GM12878 (cell line): ENCODE data around the gene ZNF576. TPM values are rescaled to one million over a fixed set of nuclear protein-coding genes. Genes with fewer than 3 reads are reported as not detected.

Experiments
- ATAC-seq: fragments of 200-7000 bp; cut with Tn5 transposase; 3 replicates; pipeline ENCODE4 v1.9.1; 2020; ENCODE audit warnings: mild to moderate bottlenecking, moderate library complexity
- BruUV-seq: library from RNA; stranded (reverse); fragments of 400-500 nt; replicated peaks from 2 replicates; lab custom pipeline; 2021; lab: Mats Ljungman, UMichigan
- CTCF ChIA-PET: fragments of 300-600 bp; sonication (Branson Sonifier 250); formaldehyde crosslinking; extraction: SDS; loops from one replicate; lab custom pipeline; 2021; ENCODE audit warnings: inconsistent platforms; lab: Yijun Ruan, JAX
- POLR2A ChIA-PET: fragments of 350-600 bp; formaldehyde crosslinking; extraction: SDS; loops from one replicate; lab custom pipeline; 2021; ENCODE audit warnings: inconsistent platforms; lab: Charles Lee
- RAD21 ChIA-PET: fragments of 300-600 bp; sonication (Branson Sonifier 250); formaldehyde crosslinking; loops from one replicate; lab custom pipeline; 2023; ENCODE audit warnings: antibody characterized with exemption; ENCODE audit not compliant: unreplicated experiment; lab: Charles Lee
- SMC1A ChIA-PET: fragments of 300-600 bp; sonication (Branson Sonifier 250); formaldehyde crosslinking; loops from one replicate; lab custom pipeline; 2023; ENCODE audit not compliant: unreplicated experiment, uncharacterized antibody; lab: Charles Lee
- DNase-seq: peaks from one replicate; pipeline ENCODE4 v3.0.0-alpha.2; 2011; ENCODE audit warnings: low read depth, low spot score
- FAIRE-seq: peaks from 3 replicates; lab custom pipeline; 2011; peaks lifted over from hg19 to GRCh38; lab: Jason Lieb, UNC
- H2AFZ ChIP-seq: 2 replicates; pipeline ENCODE4 v1.6.0; 2011; ENCODE audit warnings: low read depth, low read length, control low read depth; ENCODE audit not compliant: control insufficient read depth
- H3K27ac ChIP-seq: 2 replicates; pipeline ENCODE4 v1.5.1; 2011; ENCODE audit warnings: control low read depth; ENCODE audit not compliant: control insufficient read depth, insufficient read depth
- H3K27me3 ChIP-seq, 2 experiments: replicated peaks in 1 of 2; 2 replicates each; pipeline versions ENCODE4 v1.6.0 to v1.6.1; 2011; ENCODE audit warnings: low read length in 1 of 2; ENCODE audit not compliant: control insufficient read depth in 2 of 2, insufficient read depth in 2 of 2
- H3K36me3 ChIP-seq, 2 experiments: 2 replicates each; pipeline ENCODE4 v1.5.1; 2011; ENCODE audit warnings: low read length in 1 of 2; ENCODE audit not compliant: control insufficient read depth in 2 of 2, insufficient read depth in 2 of 2
- H3K4me1 ChIP-seq: 2 replicates; pipeline ENCODE4 v1.6.1; 2011; ENCODE audit warnings: mild to moderate bottlenecking, low read length, moderate library complexity, mixed read lengths; ENCODE audit not compliant: control insufficient read depth, insufficient read depth
- H3K4me2 ChIP-seq: 2 replicates; pipeline ENCODE4 v1.6.0; 2011; ENCODE audit warnings: control low read depth; ENCODE audit not compliant: control insufficient read depth, insufficient read depth
- H3K4me3 ChIP-seq: fragments of 200-600 bp; sonication (generic); 2 replicates; pipeline ENCODE4 v1.5.1; 2016
- H3K79me2 ChIP-seq: 2 replicates; pipeline ENCODE4 v1.6.0; 2011; ENCODE audit warnings: low read length; ENCODE audit not compliant: control insufficient read depth, insufficient read depth
- H3K9ac ChIP-seq: 2 replicates; pipeline ENCODE4 v1.8.0; 2011; ENCODE audit warnings: low read length, control low read depth, mixed read lengths; ENCODE audit not compliant: control insufficient read depth, insufficient read depth
- H3K9me3 ChIP-seq: replicated peaks from 3 replicates; pipeline ENCODE4 v1.5.1; 2011; ENCODE audit warnings: mild to moderate bottlenecking, low read length; ENCODE audit not compliant: control insufficient read depth, insufficient read depth
- H4K20me1 ChIP-seq: 2 replicates; pipeline ENCODE4 v1.6.0; 2011; ENCODE audit not compliant: control insufficient read depth, insufficient read depth
- BMI1 ChIP-seq: fragments of 450-650 bp; IDR thresholded peaks from 2 replicates; pipeline ENCODE4 v1.6.1; 2016; ENCODE audit warnings: mild to moderate bottlenecking, moderate library complexity, borderline replicate concordance
- EED ChIP-seq: sonication (generic); IDR thresholded peaks from 2 replicates; pipeline ENCODE4 v1.6.1; 2016; ENCODE audit warnings: antibody characterized with exemption, low read depth
- GATAD2B ChIP-seq: fragments of 450-650 bp; conservative IDR thresholded peaks from 2 replicates; pipeline ENCODE4 v1.6.1; 2017; ENCODE audit warnings: low read depth, mild to moderate bottlenecking, moderate library complexity
- IKZF2 ChIP-seq, 2 experiments: fragments of 450-650 bp; IDR thresholded peaks; 2 replicates each; pipeline ENCODE4 v1.6.1; 2017; ENCODE audit warnings: mild to moderate bottlenecking in 2 of 2, moderate library complexity in 2 of 2
- NR2C1 ChIP-seq: fragments of 450-650 bp; IDR thresholded peaks from 2 replicates; pipeline ENCODE4 v1.6.1; 2017; ENCODE audit warnings: antibody characterized with exemption, mild to moderate bottlenecking, moderate library complexity
- RUNX3 ChIP-seq: IDR thresholded peaks from 2 replicates; pipeline ENCODE4 v1.6.1; 2012; ENCODE audit warnings: low read length, inconsistent platforms
- SMAD1 ChIP-seq: fragments of 450-650 bp; IDR thresholded peaks from 2 replicates; pipeline ENCODE4 v1.6.1; 2018; ENCODE audit warnings: mild to moderate bottlenecking, low read depth; ENCODE audit not compliant: partially characterized antibody
- TCF7 ChIP-seq: IDR thresholded peaks from 2 replicates; pipeline ENCODE4 v1.6.1; 2014; ENCODE audit warnings: antibody characterized with exemption, borderline replicate concordance
- USF2 ChIP-seq: IDR thresholded peaks from 2 replicates; pipeline ENCODE4 v1.6.1; 2011; ENCODE audit warnings: low read depth, low read length, improper control_type of control experiment, borderline replicate concordance
- ZBED1 ChIP-seq: IDR thresholded peaks from 2 replicates; pipeline ENCODE4 v1.6.1; 2016; ENCODE audit warnings: borderline replicate concordance
- ZBTB11 ChIP-seq: fragments of 450-650 bp; formaldehyde crosslinking; IDR thresholded peaks from 2 replicates; pipeline ENCODE4 v1.5.0; 2022; ENCODE audit warnings: mild to moderate bottlenecking, missing genetic modification characterization
- ZZZ3 ChIP-seq: IDR thresholded peaks from 2 replicates; pipeline ENCODE4 v1.6.1; 2011; ENCODE audit warnings: low read depth; ENCODE audit not compliant: control insufficient read depth, insufficient read length
- WGBS: methylation state at CpG from one replicate; pipeline ENCODE4 v1.1.6; 2016; ENCODE audit warnings: low lambda C conversion rate; ENCODE audit not compliant: insufficient replicate concordance, insufficient coverage; ENCODE audit errors: missing lambda C conversion rate; 5-methylcytosine and 5-hydroxymethylcytosine counted together
- in situ Hi-C: fragments of 300-500 bp; cut with MboI; formaldehyde crosslinking; loops from 9 replicates; pipeline ENCODE4 v1.14.3; 2018; ENCODE audit warnings: mixed read lengths
- intact Hi-C: fragments of 100-400 bp; cut with micrococcal nuclease; formaldehyde crosslinking; loops from one replicate; pipeline ENCODE4 v1.14.2; 2022; ENCODE audit not compliant: unreplicated experiment
- polyA plus RNA-seq, 11 experiments: library from polyadenylated mRNA; depleted of rRNA in 4 of 11; unstranded in 6 of 11; stranded (reverse) in 5 of 11; fragments of >200 nt; fragmentation: Nextera tagmentation in 4 of 11; fragmentation: Illumina TruSeq in 1 of 11; extraction: Ambion mirVana in 4 of 11; extraction: Trizol in 1 of 11; gene quantifications; 1 replicate in 1 of 11; 2 replicates in 10 of 11; pipeline versions ENCODE4 v1.2.1 to v1.2.3, GENCODE V29; 2011 to 2016; ENCODE audit warnings: inconsistent platforms in 2 of 11, missing spikeins in 2 of 11, low read depth in 1 of 11
- total RNA-seq, 4 experiments: library from RNA; depleted of rRNA in 3 of 4; stranded (reverse); fragments of >200 nt in 3 of 4; fragmentation: Illumina TruSeq in 1 of 4; extraction: Trizol in 1 of 4; gene quantifications; 2 replicates each; pipeline versions ENCODE4 v1.2.1 to v1.2.3, GENCODE V29; 2013 to 2021
- TF ChIP-seq, protein P1 (sequence below): fragments of 450-650 bp; IDR thresholded peaks from 2 replicates; pipeline ENCODE4 v1.6.1; 2017; ENCODE audit warnings: mild to moderate bottlenecking, moderate library complexity

Gene ZNF576
- total and polyA plus RNA-seq, 10 of the 15 experiments (the other 5 are each of a cell fraction or from before 2014, with no cell fraction given): 7.4 to 29.8 (median 14.3) TPM

DNA sequence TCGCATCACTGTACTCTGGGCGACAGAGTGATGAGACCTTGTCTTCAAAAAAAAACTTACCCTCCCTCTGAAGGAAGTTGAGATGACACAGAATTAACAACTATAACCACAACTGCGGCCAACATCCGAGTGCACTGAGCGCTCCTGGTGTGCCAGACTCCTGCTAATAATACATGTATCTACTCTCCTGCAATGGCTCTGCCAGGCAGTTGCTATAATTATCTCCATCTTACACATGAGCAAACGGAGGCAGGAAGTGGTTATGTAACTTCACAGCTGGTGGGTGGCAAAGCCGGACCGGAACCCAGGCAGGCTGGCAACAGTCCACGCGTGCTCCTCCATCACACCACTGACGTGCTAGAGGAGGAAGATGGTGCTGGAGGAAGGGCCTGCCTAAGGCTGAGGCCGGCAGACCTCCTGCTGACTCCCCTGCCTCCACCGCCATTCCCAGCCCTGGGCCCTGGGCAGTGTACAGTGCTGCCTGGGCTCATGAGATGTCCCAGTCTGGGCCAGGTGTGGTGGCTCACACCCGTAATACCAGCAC, 33.6 kb upstream of the ZNF576 start:
- no peaks in the 10 kb centered on the region; a peak in 1 of 4 replicates for H3K36me3 ChIP-seq
- peak overlapping the region; percentile 62 for H3K27ac ChIP-seq
- peak overlapping the region; percentile 67 for H3K4me2 ChIP-seq
- FAIRE-seq (peak; percentile 31), DNase-seq (peak; percentile 91), ATAC-seq (peak; percentile 92)
- SMC1A ChIA-PET: interaction anchor here (1.0 kb wide), 1 partner anchor 12 kb away, joined by 4 read pairs; the partner anchor contains the start of gene XRCC1
- H3K9me3 ChIP-seq: no peaks in the 10 kb centered on the region
- POLR2A ChIA-PET: interaction anchor here (0.9 kb wide), 1 partner anchor 38 kb away, joined by 10 read pairs; no protein-coding TSS in a partner anchor
- H2AFZ ChIP-seq: peak overlapping the region; percentile 67
- no peaks in the 10 kb centered on the region for H3K79me2 ChIP-seq
- RAD21 ChIA-PET: interaction anchor here (0.6 to 1.8 kb wide), 2 partner anchors 30 to 32 kb away, joined by 3 to 11 read pairs; partner anchors contain the start of gene ZNF575
- in situ Hi-C loops (no loop called here), intact Hi-C loops (no loop called here)
- peaks cover 12% of the 10 kb centered on the region for H3K4me1 ChIP-seq
- CTCF ChIA-PET: interaction anchor here (0.6 to 2.3 kb wide), 3 partner anchors 8 to 162 kb away, joined by 3 to 13 read pairs (median 8); no protein-coding TSS in a partner anchor
- H3K4me3 ChIP-seq: no peak overlapping the region
- BruUV-seq: no TSS peak
- H3K27me3 ChIP-seq: no peaks in the 10 kb centered on the region
- no peaks in the 10 kb centered on the region for H4K20me1 ChIP-seq
- 2% methylated on average over 14 of the region's 14 CpGs for WGBS
- no peak overlapping the region for H3K9ac ChIP-seq
- no peak for TF ChIP-seq SMAD1
- no peak for TF ChIP-seq BMI1
- peak; percentile 58; the same call in 1 of the 2 replicates for TF ChIP-seq GATAD2B
- TF ChIP-seq ZBED1: no peak
- no peak for TF ChIP-seq TCF7
- TF ChIP-seq IKZF2 (IDR thresholded peaks at IDR 0.05): peak; percentile 58 to 74; a peak in 3 of 4 replicates
- TF ChIP-seq ZZZ3: no peak
- TF ChIP-seq, protein P1, sequence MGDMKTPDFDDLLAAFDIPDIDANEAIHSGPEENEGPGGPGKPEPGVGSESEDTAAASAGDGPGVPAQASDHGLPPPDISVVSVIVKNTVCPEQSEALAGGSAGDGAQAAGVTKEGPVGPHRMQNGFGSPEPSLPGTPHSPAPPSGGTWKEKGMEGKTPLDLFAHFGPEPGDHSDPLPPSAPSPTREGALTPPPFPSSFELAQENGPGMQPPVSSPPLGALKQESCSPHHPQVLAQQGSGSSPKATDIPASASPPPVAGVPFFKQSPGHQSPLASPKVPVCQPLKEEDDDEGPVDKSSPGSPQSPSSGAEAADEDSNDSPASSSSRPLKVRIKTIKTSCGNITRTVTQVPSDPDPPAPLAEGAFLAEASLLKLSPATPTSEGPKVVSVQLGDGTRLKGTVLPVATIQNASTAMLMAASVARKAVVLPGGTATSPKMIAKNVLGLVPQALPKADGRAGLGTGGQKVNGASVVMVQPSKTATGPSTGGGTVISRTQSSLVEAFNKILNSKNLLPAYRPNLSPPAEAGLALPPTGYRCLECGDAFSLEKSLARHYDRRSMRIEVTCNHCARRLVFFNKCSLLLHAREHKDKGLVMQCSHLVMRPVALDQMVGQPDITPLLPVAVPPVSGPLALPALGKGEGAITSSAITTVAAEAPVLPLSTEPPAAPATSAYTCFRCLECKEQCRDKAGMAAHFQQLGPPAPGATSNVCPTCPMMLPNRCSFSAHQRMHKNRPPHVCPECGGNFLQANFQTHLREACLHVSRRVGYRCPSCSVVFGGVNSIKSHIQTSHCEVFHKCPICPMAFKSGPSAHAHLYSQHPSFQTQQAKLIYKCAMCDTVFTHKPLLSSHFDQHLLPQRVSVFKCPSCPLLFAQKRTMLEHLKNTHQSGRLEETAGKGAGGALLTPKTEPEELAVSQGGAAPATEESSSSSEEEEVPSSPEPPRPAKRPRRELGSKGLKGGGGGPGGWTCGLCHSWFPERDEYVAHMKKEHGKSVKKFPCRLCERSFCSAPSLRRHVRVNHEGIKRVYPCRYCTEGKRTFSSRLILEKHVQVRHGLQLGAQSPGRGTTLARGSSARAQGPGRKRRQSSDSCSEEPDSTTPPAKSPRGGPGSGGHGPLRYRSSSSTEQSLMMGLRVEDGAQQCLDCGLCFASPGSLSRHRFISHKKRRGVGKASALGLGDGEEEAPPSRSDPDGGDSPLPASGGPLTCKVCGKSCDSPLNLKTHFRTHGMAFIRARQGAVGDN: peak; percentile 92
- TF ChIP-seq RUNX3: peak; percentile 90
- TF ChIP-seq USF2: no peak
- peak; percentile 59; the same call in 1 of the 2 replicates for TF ChIP-seq EED
- TF ChIP-seq NR2C1: no peak
- no peak for TF ChIP-seq ZBTB11 (CRISPR knock-in tag)
